GM19043 (cell line): ENCODE results near the gene SMARCC2.

Experiments used
- ATAC-seq: cut with Tn5 transposase; IDR thresholded peaks from one replicate; pipeline ENCODE4 v1.9.1; 2021; ENCODE audit warnings: low read depth; ENCODE audit not compliant: unreplicated experiment

Gene SMARCC2

GRCh38 chr12:56152756-56153677 is 36.3 kb downstream of the SMARCC2 start:
- ATAC-seq: no peak

GRCh38 chr12:56152132-56152755 is 37.0 kb downstream of the SMARCC2 start, which contains the start of gene MYL6B:
Gene MYL6B (plus strand): TSS chr12:56152587. CDS start chr12:56153919, 1,332 bp downstream.
- ATAC-seq: peak; percentile 84

- ATAC-seq: peak; percentile 49
These were observed 37.6 kb downstream of the SMARCC2 start for GRCh38 chr12:56151672-56152131.

GRCh38 chr12:56150563-56150962 is 38.7 kb downstream of the SMARCC2 start:
- no peak for ATAC-seq

GRCh38 chr12:56146492-56147460 is 42.5 kb downstream of the SMARCC2 start:
- no peak for ATAC-seq

GRCh38 chr12:56145217-56145616 is 44.1 kb downstream of the SMARCC2 start:
- ATAC-seq: no peak

- ATAC-seq: no peak
These were observed 45.4 kb downstream of the SMARCC2 start for GRCh38 chr12:56143870-56144269.

GRCh38 chr12:56143217-56143616 is 46.1 kb downstream of the SMARCC2 start:
- ATAC-seq: no peak

GRCh38 chr12:56141946-56142784 is 47.1 kb downstream of the SMARCC2 start:
- no peak for ATAC-seq

- no peak for ATAC-seq
These were observed 51.3 kb downstream of the SMARCC2 start for GRCh38 chr12:56137853-56138571.

GRCh38 chr12:56134897-56135296 is 54.4 kb downstream of the SMARCC2 start:
- ATAC-seq: no peak

- no peak for ATAC-seq
These were observed 58.4 kb downstream of the SMARCC2 start for GRCh38 chr12:56130876-56131275.

GRCh38 chr12:56129942-56130495 is 59.3 kb downstream of the SMARCC2 start:
- ATAC-seq: no peak

- ATAC-seq: no peak
These were observed 59.9 kb downstream of the SMARCC2 start for GRCh38 chr12:56129206-56129941.

- no peak for ATAC-seq
These were observed 60.5 kb downstream of the SMARCC2 start for GRCh38 chr12:56128670-56129205.

- ATAC-seq: peak; percentile 85
These were observed 61.2 kb downstream of the SMARCC2 start, which contains the start of gene ESYT1 for GRCh38 chr12:56127888-56128669. Gene ESYT1 (plus strand): TSS chr12:56128267. CDS start chr12:56128320, 53 bp downstream.

- ATAC-seq: no peak
These were observed 61.8 kb downstream of the SMARCC2 start for GRCh38 chr12:56127485-56127887.
